RWPE2 (cell line): ENCODE results near the gene GUCY2D.

Experiments used
- ATAC-seq: fragments of 200-7000 bp; cut with Tn5 transposase; 3 replicates; pipeline ENCODE4 v1.9.1; 2021; ENCODE audit warnings: low read depth
- DNase-seq: peaks from one replicate; pipeline ENCODE4 v3.0.0-alpha.2; 2020; ENCODE audit warnings: low spot score
- H3K27ac ChIP-seq: fragments of 450-650 bp; 2 replicates; pipeline ENCODE4 v1.5.1; 2017; ENCODE audit warnings: mild to moderate bottlenecking; ENCODE audit not compliant: poor library complexity, severe bottlenecking
- H3K27me3 ChIP-seq: fragments of 250-450 bp; sonication (Bioruptor Pico); 2 replicates; pipeline ENCODE4 v1.5.1; 2021; ENCODE audit warnings: mild to moderate bottlenecking, moderate library complexity; ENCODE audit not compliant: insufficient read depth, poor library complexity, severe bottlenecking
- H3K36me3 ChIP-seq: fragments of 250-450 bp; sonication (Bioruptor Pico); 2 replicates; pipeline ENCODE4 v1.5.1; 2020; ENCODE audit warnings: low read depth, mild to moderate bottlenecking, moderate library complexity
- H3K4me1 ChIP-seq: fragments of 250-450 bp; sonication (Bioruptor Pico); 2 replicates; pipeline ENCODE4 v1.5.1; 2021; ENCODE audit warnings: mild to moderate bottlenecking, moderate library complexity; ENCODE audit not compliant: insufficient read depth, poor library complexity, severe bottlenecking
- H3K4me3 ChIP-seq: fragments of 250-450 bp; sonication (Bioruptor Pico); 2 replicates; pipeline ENCODE4 v1.5.1; 2021; ENCODE audit warnings: mild to moderate bottlenecking, moderate library complexity; ENCODE audit not compliant: severe bottlenecking
- H3K9me3 ChIP-seq: fragments of 250-450 bp; sonication (Bioruptor Pico); 2 replicates; pipeline ENCODE4 v1.5.1; 2021; ENCODE audit warnings: mild to moderate bottlenecking, moderate library complexity; ENCODE audit not compliant: severe bottlenecking
- CTCF ChIP-seq: fragments of 450-650 bp; IDR thresholded peaks from one replicate; pipeline ENCODE4 v1.5.1; 2017; ENCODE audit warnings: mild to moderate bottlenecking, moderate library complexity; ENCODE audit not compliant: poor library complexity, severe bottlenecking

The GUCY2D gene

DNA sequence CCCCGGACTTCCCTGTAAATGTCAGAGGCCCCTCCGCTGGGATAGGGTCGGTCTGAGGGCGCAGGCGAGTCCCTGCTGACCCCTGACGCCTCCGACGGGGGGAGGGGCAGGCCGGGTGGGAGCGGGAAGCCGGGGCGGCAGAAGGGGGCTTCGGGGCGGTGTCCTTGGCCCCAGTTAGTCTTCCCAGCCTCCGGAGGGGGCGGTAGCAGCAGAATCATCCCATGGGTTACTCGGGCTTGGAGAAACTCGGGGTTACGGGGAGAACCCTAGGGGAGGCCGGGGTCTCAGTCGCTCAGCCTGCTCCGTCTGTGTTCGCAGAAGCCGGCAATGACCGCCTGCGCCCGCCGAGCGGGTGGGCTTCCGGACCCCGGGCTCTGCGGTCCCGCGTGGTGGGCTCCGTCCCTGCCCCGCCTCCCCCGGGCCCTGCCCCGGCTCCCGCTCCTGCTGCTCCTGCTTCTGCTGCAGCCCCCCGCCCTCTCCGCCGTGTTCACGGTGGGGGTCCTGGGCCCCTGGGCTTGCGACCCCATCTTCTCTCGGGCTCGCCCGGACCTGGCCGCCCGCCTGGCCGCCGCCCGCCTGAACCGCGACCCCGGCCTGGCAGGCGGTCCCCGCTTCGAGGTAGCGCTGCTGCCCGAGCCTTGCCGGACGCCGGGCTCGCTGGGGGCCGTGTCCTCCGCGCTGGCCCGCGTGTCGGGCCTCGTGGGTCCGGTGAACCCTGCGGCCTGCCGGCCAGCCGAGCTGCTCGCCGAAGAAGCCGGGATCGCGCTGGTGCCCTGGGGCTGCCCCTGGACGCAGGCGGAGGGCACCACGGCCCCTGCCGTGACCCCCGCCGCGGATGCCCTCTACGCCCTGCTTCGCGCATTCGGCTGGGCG is 542 bp downstream of the GUCY2D start:
- Histone ChIP-seq H3K4me3 (no peak overlapping the region), H3K27me3 (peaks cover 18% of the 10 kb centered on the region)
- TF ChIP-seq CTCF, result no peak

GRCh38 chr17:8003594-8004181 is 1.3 kb downstream of the GUCY2D start:
- no peak overlapping the region for H3K27ac ChIP-seq
- peak; percentile 51 for DNase-seq
- peaks cover 18% of the 10 kb centered on the region for H3K27me3 ChIP-seq
- no peak for ATAC-seq
- H3K9me3 ChIP-seq, result no peaks in the 10 kb centered on the region
- H3K4me1 ChIP-seq, result no peaks in the 10 kb centered on the region
- no peak overlapping the region for H3K4me3 ChIP-seq
- H3K36me3 ChIP-seq, result no peaks in the 10 kb centered on the region
- TF ChIP-seq CTCF, result no peak

More for the DNA sequence above, 542 bp downstream of the GUCY2D start:
- H3K9me3 ChIP-seq, result no peaks in the 10 kb centered on the region
- DNase-seq (peak; percentile 57), ATAC-seq (no peak)
- no peaks in the 10 kb centered on the region for H3K36me3 ChIP-seq
- H3K27ac ChIP-seq, result no peak overlapping the region
- no peaks in the 10 kb centered on the region for H3K4me1 ChIP-seq

- no peak for TF ChIP-seq CTCF
- Histone ChIP-seq H3K36me3 (no peaks in the 10 kb centered on the region), H3K9me3 (no peaks in the 10 kb centered on the region), H3K27ac (no peak overlapping the region), H3K27me3 (peaks cover 18% of the 10 kb centered on the region), H3K4me3 (no peak overlapping the region), H3K4me1 (no peaks in the 10 kb centered on the region)
- ATAC-seq (peak; percentile 67; the same call in 1 of the 3 replicates), DNase-seq (peak; percentile 18)
Measured at GRCh38 chr17:8004899-8005298, 2.5 kb downstream of the GUCY2D start.

DNA sequence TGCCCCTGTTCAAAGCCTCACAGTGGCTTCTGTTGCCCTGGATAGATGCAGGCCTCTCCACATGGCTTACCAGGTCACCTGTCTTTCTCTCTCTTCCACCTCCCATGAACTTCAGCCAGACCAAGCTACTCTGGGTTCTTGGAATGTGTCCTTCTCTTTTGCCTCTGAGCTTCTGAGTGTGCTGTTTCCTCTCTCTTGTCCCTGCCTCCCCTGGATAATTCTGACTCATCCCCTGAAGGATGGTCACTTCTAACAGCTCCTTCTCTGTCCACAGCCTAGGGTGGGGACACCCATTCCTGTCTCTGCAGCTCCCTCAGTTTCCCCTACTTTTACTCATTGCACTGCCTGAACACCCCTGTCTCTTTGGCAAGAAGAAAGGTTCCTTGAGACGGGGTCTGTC is 2.9 kb downstream of the GUCY2D start:
- Histone ChIP-seq H3K27me3 (peaks cover 18% of the 10 kb centered on the region), H3K4me3 (no peak overlapping the region), H3K36me3 (no peaks in the 10 kb centered on the region), H3K4me1 (no peaks in the 10 kb centered on the region), H3K9me3 (no peaks in the 10 kb centered on the region), H3K27ac (no peak overlapping the region)
- no peak for TF ChIP-seq CTCF
- peak; percentile 33; the same call in 2 of the 3 replicates for ATAC-seq
- peak; percentile 5 for DNase-seq
